Hepatocyte (in vitro differentiated cells): ENCODE measurements around the gene OR10H1. TPM values are rescaled to one million over a fixed set of nuclear protein-coding genes. Genes with fewer than 3 reads are reported as not detected.

ENCODE experiments used
- DNase-seq: peaks from one replicate; pipeline ENCODE4 v3.0.0-alpha.2; 2016; ENCODE audit warnings: low spot score
- H2AFZ ChIP-seq: fragments of 200-600 bp; sonication (generic); 2 replicates; pipeline ENCODE4 v1.6.0; 2016; ENCODE audit warnings: antibody characterized with exemption, mild to moderate bottlenecking
- H3K27ac ChIP-seq: fragments of 200-600 bp; sonication (generic); 2 replicates; pipeline ENCODE4 v1.5.1; 2016; ENCODE audit warnings: mild to moderate bottlenecking
- H3K27me3 ChIP-seq: fragments of 200-600 bp; sonication (generic); 2 replicates; pipeline ENCODE4 v1.6.1; 2016
- H3K36me3 ChIP-seq: fragments of 200-600 bp; sonication (generic); replicated peaks from 2 replicates; pipeline ENCODE4 v1.5.1; 2016; ENCODE audit warnings: low read depth; ENCODE audit not compliant: insufficient read depth
- H3K4me1 ChIP-seq: fragments of 200-600 bp; sonication (generic); 2 replicates; pipeline ENCODE4 v1.5.1; 2016; ENCODE audit warnings: mild to moderate bottlenecking, moderate library complexity; ENCODE audit not compliant: insufficient read depth
- H3K4me2 ChIP-seq: fragments of 200-600 bp; sonication (generic); 2 replicates; pipeline ENCODE4 v1.6.0; 2016
- H3K4me3 ChIP-seq: fragments of 200-600 bp; sonication (generic); 2 replicates; pipeline ENCODE4 v1.5.1; 2016; ENCODE audit warnings: mild to moderate bottlenecking
- H3K79me2 ChIP-seq: fragments of 200-600 bp; sonication (generic); 2 replicates; pipeline ENCODE4 v1.6.0; 2017; ENCODE audit warnings: mild to moderate bottlenecking
- H3K9me2 ChIP-seq: fragments of 200-600 bp; sonication (generic); replicated peaks from 2 replicates; pipeline ENCODE4 v1.6.0; 2017; ENCODE audit warnings: mild to moderate bottlenecking; ENCODE audit not compliant: insufficient read depth
- H3K9me3 ChIP-seq: fragments of 200-600 bp; sonication (generic); 2 replicates; pipeline ENCODE4 v1.5.1; 2016; ENCODE audit warnings: low read depth, mild to moderate bottlenecking
- H4K20me1 ChIP-seq: fragments of 200-600 bp; sonication (generic); 2 replicates; pipeline ENCODE4 v1.6.0; 2016; ENCODE audit warnings: mild to moderate bottlenecking; ENCODE audit not compliant: insufficient read depth, poor library complexity, severe bottlenecking
- EZH2 ChIP-seq: fragments of 200-600 bp; sonication (generic); IDR thresholded peaks from 2 replicates; pipeline ENCODE4 v1.6.1; 2016; ENCODE audit warnings: antibody characterized with exemption, mild to moderate bottlenecking, borderline replicate concordance
- EZH2phosphoT487 ChIP-seq: fragments of 200-600 bp; sonication (generic); IDR thresholded peaks from one replicate; pipeline ENCODE4 v1.6.1; 2018; ENCODE audit warnings: antibody characterized with exemption, mild to moderate bottlenecking, low read depth, moderate library complexity; ENCODE audit not compliant: unreplicated experiment, severe bottlenecking
- WGBS: methylation state at CpG from one replicate; pipeline ENCODE4 v1.1.6; 2016; ENCODE audit warnings: low lambda C conversion rate; ENCODE audit errors: missing lambda C conversion rate; 5-methylcytosine and 5-hydroxymethylcytosine counted together
- polyA plus RNA-seq: library from polyadenylated mRNA; unstranded; fragments of >200 nt; fragmentation: Nextera tagmentation; extraction: Ambion mirVana; gene quantifications from 2 replicates; pipeline ENCODE4 v1.2.1, GENCODE V29; 2016
- total RNA-seq: library from RNA; depleted of rRNA; stranded (reverse); fragments of >200 nt; gene quantifications from 2 replicates; pipeline ENCODE4 v1.2.3, GENCODE V29; 2014
- TF ChIP-seq, protein P1 (sequence below): fragments of 200-600 bp; sonication (generic); IDR thresholded peaks from 2 replicates; pipeline ENCODE4 v1.5.1; 2016; ENCODE audit warnings: antibody characterized with exemption, mild to moderate bottlenecking; ENCODE audit not compliant: poor library complexity

Gene OR10H1
- total and polyA plus RNA-seq, 2 experiments from 2014 or later: not detected

DNA sequence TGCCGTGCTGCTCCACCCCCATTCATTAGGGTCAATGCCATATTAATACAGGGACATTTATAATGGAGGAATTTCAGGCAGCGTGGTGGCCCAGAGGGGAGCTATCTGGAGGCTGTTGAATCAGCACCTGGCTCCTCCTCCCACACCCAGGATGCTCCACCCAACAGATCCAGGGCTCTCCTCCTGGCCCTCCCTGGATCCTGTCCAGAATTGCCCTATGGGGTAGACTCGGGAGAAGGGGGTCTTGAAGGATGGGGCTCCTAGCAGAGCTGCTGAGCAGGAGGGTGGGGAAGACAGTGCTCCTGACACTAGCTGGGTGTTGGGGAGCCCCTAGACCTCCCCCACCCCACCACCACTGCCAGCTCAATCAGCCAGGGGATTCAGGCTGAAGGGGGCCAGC lies 33.3 kb downstream of the OR10H1 start:
- no peak overlapping the region for H3K27ac ChIP-seq
- no peaks in the 10 kb centered on the region for H3K9me3 ChIP-seq
- no peak for DNase-seq
- no peaks in the 10 kb centered on the region for H3K4me1 ChIP-seq
- TF ChIP-seq EZH2phosphoT487 (no peak), EZH2 (no peak)
- TF ChIP-seq, protein P1, sequence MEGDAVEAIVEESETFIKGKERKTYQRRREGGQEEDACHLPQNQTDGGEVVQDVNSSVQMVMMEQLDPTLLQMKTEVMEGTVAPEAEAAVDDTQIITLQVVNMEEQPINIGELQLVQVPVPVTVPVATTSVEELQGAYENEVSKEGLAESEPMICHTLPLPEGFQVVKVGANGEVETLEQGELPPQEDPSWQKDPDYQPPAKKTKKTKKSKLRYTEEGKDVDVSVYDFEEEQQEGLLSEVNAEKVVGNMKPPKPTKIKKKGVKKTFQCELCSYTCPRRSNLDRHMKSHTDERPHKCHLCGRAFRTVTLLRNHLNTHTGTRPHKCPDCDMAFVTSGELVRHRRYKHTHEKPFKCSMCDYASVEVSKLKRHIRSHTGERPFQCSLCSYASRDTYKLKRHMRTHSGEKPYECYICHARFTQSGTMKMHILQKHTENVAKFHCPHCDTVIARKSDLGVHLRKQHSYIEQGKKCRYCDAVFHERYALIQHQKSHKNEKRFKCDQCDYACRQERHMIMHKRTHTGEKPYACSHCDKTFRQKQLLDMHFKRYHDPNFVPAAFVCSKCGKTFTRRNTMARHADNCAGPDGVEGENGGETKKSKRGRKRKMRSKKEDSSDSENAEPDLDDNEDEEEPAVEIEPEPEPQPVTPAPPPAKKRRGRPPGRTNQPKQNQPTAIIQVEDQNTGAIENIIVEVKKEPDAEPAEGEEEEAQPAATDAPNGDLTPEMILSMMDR: no peak
- H3K4me2 ChIP-seq: no peak overlapping the region
- H2AFZ ChIP-seq: no peak overlapping the region
- no peaks in the 10 kb centered on the region for H3K27me3 ChIP-seq
- WGBS: 86% methylated on average over 3 of the region's 3 CpGs
- H3K9me2 ChIP-seq: no peaks in the 10 kb centered on the region
- no peaks in the 10 kb centered on the region for H3K36me3 ChIP-seq
- no peak overlapping the region for H3K4me3 ChIP-seq
- no peaks in the 10 kb centered on the region for H4K20me1 ChIP-seq
- H3K79me2 ChIP-seq: no peaks in the 10 kb centered on the region

DNA sequence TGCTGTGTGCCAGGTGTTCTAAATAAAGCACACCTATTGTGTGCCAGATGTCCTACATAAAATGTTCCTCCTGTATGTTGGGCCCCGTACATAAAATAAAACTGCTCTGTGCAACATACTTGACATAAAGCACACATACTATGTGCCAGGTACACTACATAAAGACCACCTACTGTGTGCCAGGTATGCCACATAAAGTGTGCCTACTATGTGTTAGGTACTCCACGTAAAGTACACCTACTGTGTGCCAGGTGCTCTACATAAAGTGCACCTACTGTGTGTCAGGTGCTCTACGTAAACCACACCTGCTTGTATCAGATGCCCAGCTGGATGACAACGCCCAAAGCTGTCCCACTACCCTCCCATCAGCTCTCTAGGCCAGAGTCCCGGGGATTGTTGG lies 33.8 kb downstream of the OR10H1 start:
- DNase-seq: no peak
- Histone ChIP-seq H4K20me1 (no peaks in the 10 kb centered on the region), H3K9me3 (no peaks in the 10 kb centered on the region), H3K27ac (no peak overlapping the region), H3K4me1 (no peaks in the 10 kb centered on the region), H2AFZ (no peak overlapping the region), H3K4me3 (no peak overlapping the region), H3K9me2 (no peaks in the 10 kb centered on the region), H3K4me2 (no peak overlapping the region), H3K27me3 (no peaks in the 10 kb centered on the region), H3K36me3 (no peaks in the 10 kb centered on the region), H3K79me2 (no peaks in the 10 kb centered on the region)
- WGBS: 78% methylated on average over 5 of the region's 5 CpGs
- TF ChIP-seq, protein P1: no peak
- TF ChIP-seq EZH2phosphoT487 (no peak), EZH2 (no peak)

- Histone ChIP-seq H3K4me2 (no peak overlapping the region), H2AFZ (no peak overlapping the region), H3K4me3 (no peak overlapping the region), H4K20me1 (no peaks in the 10 kb centered on the region), H3K4me1 (no peaks in the 10 kb centered on the region), H3K9me3 (no peaks in the 10 kb centered on the region), H3K36me3 (no peaks in the 10 kb centered on the region), H3K79me2 (no peaks in the 10 kb centered on the region), H3K27ac (no peak overlapping the region), H3K9me2 (no peaks in the 10 kb centered on the region), H3K27me3 (no peaks in the 10 kb centered on the region)
- TF ChIP-seq EZH2 (no peak), EZH2phosphoT487 (no peak)
- TF ChIP-seq, protein P1: no peak
- WGBS: 61% methylated on average over 6 of the region's 7 CpGs
- DNase-seq: no peak
Measured at GRCh38 chr19:15780610-15781418, 34.6 kb downstream of the OR10H1 start.
